ENCODE measurements around the gene GYG2.
A peak's percentile ranks its signal among the peaks of the same experiment; 100 is the strongest.

GYG2 gene

GRCh38 chrX:2848871-2849301 lies 20.2 kb downstream of the GYG2 start:
- no peaks in the 10 kb centered on the region for H3K9me3 ChIP-seq (replicated peaks; ENCODE audit: low read length)
- no peaks in the 10 kb centered on the region for H3K36me3 ChIP-seq (ENCODE audit: insufficient read depth, low read length)

GRCh38 chrX:2854918-2855317 lies 26.2 kb downstream of the GYG2 start:
- H3K9ac ChIP-seq (ENCODE audit: low read depth, low read length) = no peak overlapping the region
- no peaks in the 10 kb centered on the region for H3K36me3 ChIP-seq (ENCODE audit: insufficient read depth, low read length)
- H3K9me3 ChIP-seq (replicated peaks; ENCODE audit: low read length) = no peaks in the 10 kb centered on the region
- H3K4me2 ChIP-seq (ENCODE audit: low read length) = no peak overlapping the region
- no peaks in the 10 kb centered on the region for H3K27me3 ChIP-seq (ENCODE audit: control insufficient read depth, insufficient read depth, low read length)
- no peaks in the 10 kb centered on the region for H3K4me1 ChIP-seq (ENCODE audit: control insufficient read depth, insufficient read depth, low read length)
- H3K4me3 ChIP-seq (ENCODE audit: low read length) = no peak overlapping the region

More at GRCh38 chrX:2848871-2849301, 20.2 kb downstream of the GYG2 start:
- H3K4me2 ChIP-seq (ENCODE audit: low read length) = peak overlapping the region; percentile 67
- peak overlapping the region; percentile 73 for H3K9ac ChIP-seq (ENCODE audit: low read depth, low read length)
- peak overlapping the region; percentile 57 for H3K4me3 ChIP-seq (ENCODE audit: low read length)
- H3K27me3 ChIP-seq (ENCODE audit: control insufficient read depth, insufficient read depth, low read length) = no peaks in the 10 kb centered on the region
- H3K4me1 ChIP-seq (ENCODE audit: control insufficient read depth, insufficient read depth, low read length) = peaks cover 13% of the 10 kb centered on the region

GRCh38 chrX:2855761-2856160 lies 27.0 kb downstream of the GYG2 start:
- H3K36me3 ChIP-seq (ENCODE audit: insufficient read depth, low read length) = no peaks in the 10 kb centered on the region
- no peak overlapping the region for H3K4me2 ChIP-seq (ENCODE audit: low read length)
- H3K9ac ChIP-seq (ENCODE audit: low read depth, low read length) = no peak overlapping the region
- no peaks in the 10 kb centered on the region for H3K4me1 ChIP-seq (ENCODE audit: control insufficient read depth, insufficient read depth, low read length)
- no peaks in the 10 kb centered on the region for H3K9me3 ChIP-seq (replicated peaks; ENCODE audit: low read length)
- no peak overlapping the region for H3K4me3 ChIP-seq (ENCODE audit: low read length)
- no peaks in the 10 kb centered on the region for H3K27me3 ChIP-seq (ENCODE audit: control insufficient read depth, insufficient read depth, low read length)

- no peaks in the 10 kb centered on the region for H3K27me3 ChIP-seq (ENCODE audit: control insufficient read depth, insufficient read depth, low read length)
- H3K4me3 ChIP-seq (ENCODE audit: low read length) = no peak overlapping the region
- H3K9me3 ChIP-seq (replicated peaks; ENCODE audit: low read length) = no peaks in the 10 kb centered on the region
- H3K4me1 ChIP-seq (ENCODE audit: control insufficient read depth, insufficient read depth, low read length) = no peaks in the 10 kb centered on the region
- no peak overlapping the region for H3K4me2 ChIP-seq (ENCODE audit: low read length)
- no peak overlapping the region for H3K9ac ChIP-seq (ENCODE audit: low read depth, low read length)
- no peaks in the 10 kb centered on the region for H3K36me3 ChIP-seq (ENCODE audit: insufficient read depth, low read length)
Observed at GRCh38 chrX:2857566-2857965, 28.8 kb downstream of the GYG2 start.

- H3K36me3 ChIP-seq (ENCODE audit: insufficient read depth, low read length) = no peaks in the 10 kb centered on the region
- no peaks in the 10 kb centered on the region for H3K9me3 ChIP-seq (replicated peaks; ENCODE audit: low read length)
- no peak overlapping the region for H3K4me2 ChIP-seq (ENCODE audit: low read length)
Observed at GRCh38 chrX:2859197-2859797, 30.6 kb downstream of the GYG2 start.

GRCh38 chrX:2862404-2862803 lies 33.7 kb downstream of the GYG2 start:
- no peaks in the 10 kb centered on the region for H3K9me3 ChIP-seq (replicated peaks; ENCODE audit: low read length)
- no peaks in the 10 kb centered on the region for H3K36me3 ChIP-seq (ENCODE audit: insufficient read depth, low read length)

More at GRCh38 chrX:2859197-2859797, 30.6 kb downstream of the GYG2 start:
- H3K4me3 ChIP-seq (ENCODE audit: low read length) = no peak overlapping the region
- no peaks in the 10 kb centered on the region for H3K27me3 ChIP-seq (ENCODE audit: control insufficient read depth, insufficient read depth, low read length)
- H3K9ac ChIP-seq (ENCODE audit: low read depth, low read length) = no peak overlapping the region
- no peaks in the 10 kb centered on the region for H3K4me1 ChIP-seq (ENCODE audit: control insufficient read depth, insufficient read depth, low read length)

GRCh38 chrX:2863646-2864045 lies 34.9 kb downstream of the GYG2 start:
- H3K9me3 ChIP-seq (replicated peaks; ENCODE audit: low read length) = no peaks in the 10 kb centered on the region
- H3K36me3 ChIP-seq (ENCODE audit: insufficient read depth, low read length) = no peaks in the 10 kb centered on the region
- H3K9ac ChIP-seq (ENCODE audit: low read depth, low read length) = no peak overlapping the region
- no peak overlapping the region for H3K4me3 ChIP-seq (ENCODE audit: low read length)
- H3K27me3 ChIP-seq (ENCODE audit: control insufficient read depth, insufficient read depth, low read length) = no peaks in the 10 kb centered on the region
- no peaks in the 10 kb centered on the region for H3K4me1 ChIP-seq (ENCODE audit: control insufficient read depth, insufficient read depth, low read length)
- no peak overlapping the region for H3K4me2 ChIP-seq (ENCODE audit: low read length)

More at GRCh38 chrX:2862404-2862803, 33.7 kb downstream of the GYG2 start:
- Histone ChIP-seq H3K4me2 (ENCODE audit: low read length) (no peak overlapping the region), H3K27me3 (ENCODE audit: control insufficient read depth, insufficient read depth, low read length) (no peaks in the 10 kb centered on the region), H3K4me3 (ENCODE audit: low read length) (no peak overlapping the region), H3K4me1 (ENCODE audit: control insufficient read depth, insufficient read depth, low read length) (no peaks in the 10 kb centered on the region), H3K9ac (ENCODE audit: low read depth, low read length) (no peak overlapping the region)

GRCh38 chrX:2867206-2867605 lies 38.5 kb downstream of the GYG2 start:
- H3K27me3 ChIP-seq (ENCODE audit: control insufficient read depth, insufficient read depth, low read length) = no peaks in the 10 kb centered on the region
- no peaks in the 10 kb centered on the region for H3K4me1 ChIP-seq (ENCODE audit: control insufficient read depth, insufficient read depth, low read length)
- H3K9me3 ChIP-seq (replicated peaks; ENCODE audit: low read length) = no peaks in the 10 kb centered on the region
- H3K36me3 ChIP-seq (ENCODE audit: insufficient read depth, low read length) = no peaks in the 10 kb centered on the region
- no peak overlapping the region for H3K4me2 ChIP-seq (ENCODE audit: low read length)
- H3K9ac ChIP-seq (ENCODE audit: low read depth, low read length) = no peak overlapping the region
- no peak overlapping the region for H3K4me3 ChIP-seq (ENCODE audit: low read length)

- Histone ChIP-seq H3K4me2 (ENCODE audit: low read length) (no peak overlapping the region), H3K27me3 (ENCODE audit: control insufficient read depth, insufficient read depth, low read length) (no peaks in the 10 kb centered on the region), H3K36me3 (ENCODE audit: insufficient read depth, low read length) (no peaks in the 10 kb centered on the region)
Observed at GRCh38 chrX:2870650-2871049, 41.9 kb downstream of the GYG2 start.

GRCh38 chrX:2871831-2872230 lies 43.1 kb downstream of the GYG2 start:
- Histone ChIP-seq H3K4me1 (ENCODE audit: control insufficient read depth, insufficient read depth, low read length) (no peaks in the 10 kb centered on the region), H3K36me3 (ENCODE audit: insufficient read depth, low read length) (no peaks in the 10 kb centered on the region), H3K4me3 (ENCODE audit: low read length) (no peak overlapping the region), H3K9ac (ENCODE audit: low read depth, low read length) (no peak overlapping the region), H3K9me3 (replicated peaks; ENCODE audit: low read length) (no peaks in the 10 kb centered on the region), H3K4me2 (ENCODE audit: low read length) (no peak overlapping the region), H3K27me3 (ENCODE audit: control insufficient read depth, insufficient read depth, low read length) (no peaks in the 10 kb centered on the region)

More at GRCh38 chrX:2870650-2871049, 41.9 kb downstream of the GYG2 start:
- no peaks in the 10 kb centered on the region for H3K9me3 ChIP-seq (replicated peaks; ENCODE audit: low read length)
- no peak overlapping the region for H3K9ac ChIP-seq (ENCODE audit: low read depth, low read length)
- no peak overlapping the region for H3K4me3 ChIP-seq (ENCODE audit: low read length)
- no peaks in the 10 kb centered on the region for H3K4me1 ChIP-seq (ENCODE audit: control insufficient read depth, insufficient read depth, low read length)

- Histone ChIP-seq H3K27me3 (ENCODE audit: control insufficient read depth, insufficient read depth, low read length) (no peaks in the 10 kb centered on the region), H3K4me2 (ENCODE audit: low read length) (no peak overlapping the region), H3K4me1 (ENCODE audit: control insufficient read depth, insufficient read depth, low read length) (no peaks in the 10 kb centered on the region), H3K9me3 (replicated peaks; ENCODE audit: low read length) (no peaks in the 10 kb centered on the region), H3K4me3 (ENCODE audit: low read length) (no peak overlapping the region), H3K9ac (ENCODE audit: low read depth, low read length) (no peak overlapping the region), H3K36me3 (ENCODE audit: insufficient read depth, low read length) (no peaks in the 10 kb centered on the region)
Observed at GRCh38 chrX:2872671-2873277, 44.0 kb downstream of the GYG2 start.

All from skeletal muscle satellite cell (primary cell).